RKO (cell line): ENCODE results near the gene PLA1A.

Experiments
- DNase-seq: peaks from one replicate; pipeline ENCODE4 v3.0.0-alpha.2; 2016; ENCODE audit warnings: low spot score

The PLA1A gene

GRCh38 chr3:119608405-119609000 lies 10.8 kb downstream of the PLA1A start:
- no peak for DNase-seq

GRCh38 chr3:119609301-119609700 lies 11.6 kb downstream of the PLA1A start:
- no peak for DNase-seq

- no peak for DNase-seq
Measured at GRCh38 chr3:119611664-119612063, 14.0 kb downstream of the PLA1A start.

GRCh38 chr3:119613201-119613600 lies 15.5 kb downstream of the PLA1A start:
- no peak for DNase-seq

- no peak for DNase-seq
Measured at GRCh38 chr3:119613872-119614271, 16.2 kb downstream of the PLA1A start.

GRCh38 chr3:119616056-119616455 lies 18.4 kb downstream of the PLA1A start:
- DNase-seq, result no peak

- no peak for DNase-seq
Measured at GRCh38 chr3:119619094-119619493, 21.4 kb downstream of the PLA1A start.

GRCh38 chr3:119620899-119621298 lies 23.2 kb downstream of the PLA1A start:
- DNase-seq, result no peak

GRCh38 chr3:119624002-119624720 lies 26.5 kb downstream of the PLA1A start:
- DNase-seq, result no peak

- no peak for DNase-seq
Measured at GRCh38 chr3:119625451-119626153, 27.9 kb downstream of the PLA1A start.

- DNase-seq, result no peak
Measured at GRCh38 chr3:119626196-119626595, 28.5 kb downstream of the PLA1A start.

- DNase-seq, result no peak
Measured at GRCh38 chr3:119627461-119627860, 29.8 kb downstream of the PLA1A start.

GRCh38 chr3:119628390-119628789 lies 30.7 kb downstream of the PLA1A start:
- no peak for DNase-seq

- no peak for DNase-seq
Measured at GRCh38 chr3:119628816-119629445, 31.2 kb downstream of the PLA1A start.

- DNase-seq, result peak; percentile 9
Measured at GRCh38 chr3:119630128-119630879, 32.6 kb downstream of the PLA1A start.

- no peak for DNase-seq
Measured at GRCh38 chr3:119630880-119631329, 33.2 kb downstream of the PLA1A start.

GRCh38 chr3:119631516-119631915 lies 33.8 kb downstream of the PLA1A start:
- DNase-seq, result no peak

GRCh38 chr3:119632216-119632615 lies 34.5 kb downstream of the PLA1A start:
- no peak for DNase-seq

GRCh38 chr3:119632829-119633228 lies 35.1 kb downstream of the PLA1A start:
- no peak for DNase-seq

- no peak for DNase-seq
Measured at GRCh38 chr3:119635719-119636118, 38.0 kb downstream of the PLA1A start.

- no peak for DNase-seq
Measured at GRCh38 chr3:119636249-119636648, 38.6 kb downstream of the PLA1A start.
